Common myeloid progenitor, CD34-positive (primary cell): ENCODE measurements around the gene TSKS.

Experiments
- CTCF ChIA-PET: fragments of 350-600 bp; sonication (Branson Sonifier 250); formaldehyde crosslinking; loops from one replicate; lab custom pipeline; 2021; ENCODE audit warnings: antibody characterized with exemption; lab: Charles Lee
- POLR2A ChIA-PET: fragments of 350-600 bp; sonication (Branson Sonifier 250); formaldehyde crosslinking; loops from one replicate; lab custom pipeline; 2021; ENCODE audit warnings: antibody characterized with exemption; lab: Charles Lee
- DNase-seq, 3 donors: peaks; one replicate each; pipeline versions ENCODE4 v3.0.0 to v3.0.0-alpha.2; 2013
- H3K27ac ChIP-seq, 2 experiments: 1 replicate in 1 of 2; 2 replicates in 1 of 2; pipeline ENCODE4 v1.7.0; 2013; ENCODE audit warnings: inconsistent platforms in 2 of 2, low read length in 2 of 2, mild to moderate bottlenecking in 2 of 2, low read depth in 1 of 2, moderate library complexity in 1 of 2; ENCODE audit not compliant: severe bottlenecking in 2 of 2, insufficient read depth in 1 of 2, poor library complexity in 1 of 2
- H3K27me3 ChIP-seq, 5 experiments: replicated peaks in 2 of 5; 1 replicate in 3 of 5; 2 replicates in 2 of 5; pipeline versions ENCODE4 v1.6.1 to v1.7.0; 2013; ENCODE audit warnings: low read length in 4 of 5, mild to moderate bottlenecking in 2 of 5, moderate library complexity in 2 of 5, inconsistent platforms in 1 of 5; ENCODE audit not compliant: insufficient read depth in 5 of 5, control insufficient read depth in 4 of 5
- H3K36me3 ChIP-seq, 4 experiments: 1 replicate in 2 of 4; 2 replicates in 2 of 4; pipeline versions ENCODE4 v1.6.1 to v1.7.0; 2013; ENCODE audit warnings: low read length in 3 of 4, control low read depth in 1 of 4, mild to moderate bottlenecking in 1 of 4; ENCODE audit not compliant: control insufficient read depth in 4 of 4, insufficient read depth in 4 of 4
- H3K4me1 ChIP-seq, 4 experiments: 1 replicate in 3 of 4; 2 replicates in 1 of 4; pipeline versions ENCODE4 v1.6.1 to v1.7.1; 2013; ENCODE audit warnings: low read length in 3 of 4, mild to moderate bottlenecking in 3 of 4, control low read depth in 1 of 4, inconsistent platforms in 1 of 4, moderate library complexity in 1 of 4; ENCODE audit not compliant: control insufficient read depth in 4 of 4, insufficient read depth in 4 of 4; ENCODE audit errors: control extremely low read depth in 1 of 4
- H3K4me3 ChIP-seq, 7 experiments: 1 replicate in 4 of 7; 2 replicates in 3 of 7; pipeline versions ENCODE4 v1.5.1 to v1.7.0; 2013; ENCODE audit warnings: mild to moderate bottlenecking in 7 of 7, low read length in 6 of 7, moderate library complexity in 6 of 7, inconsistent platforms in 2 of 7, low read depth in 2 of 7, control low read depth in 1 of 7; ENCODE audit not compliant: insufficient read depth in 4 of 7, control insufficient read depth in 1 of 7; ENCODE audit errors: extremely low read depth in 1 of 7
- H3K9me3 ChIP-seq, 5 experiments: 1 replicate in 4 of 5; 2 replicates in 1 of 5; pipeline versions ENCODE4 v1.6.1 to v1.7.1; 2013; ENCODE audit warnings: low read length in 4 of 5, mild to moderate bottlenecking in 2 of 5, inconsistent platforms in 1 of 5, low read depth in 1 of 5, moderate library complexity in 1 of 5; ENCODE audit not compliant: control insufficient read depth in 4 of 5, insufficient read depth in 2 of 5; ENCODE audit errors: control extremely low read depth in 1 of 5
- WGBS: methylation state at CpG from one replicate; pipeline ENCODE4 v1.1.5; 2013; ENCODE audit not compliant: insufficient coverage; 5-methylcytosine and 5-hydroxymethylcytosine counted together

The TSKS gene

GRCh38 chr19:49704888-49705642 lies 58.0 kb downstream of the TSKS start:
- CTCF ChIA-PET, result interaction anchor here (1.1 kb wide), 2 partner anchors 13 to 20 kb away, joined by 3 read pairs; no protein-coding TSS in a partner anchor
- Histone ChIP-seq H3K4me3 (no peak overlapping the region), H3K27ac (no peak overlapping the region), H3K9me3 (no peaks in the 10 kb centered on the region), H3K4me1 (no peaks in the 10 kb centered on the region), H3K27me3 (peaks cover 0 to 15% (median 4%) of the 10 kb centered on the region in 5 experiments), H3K36me3 (no peaks in the 10 kb centered on the region)
- no peak for DNase-seq
- POLR2A ChIA-PET, result no interaction called here
- WGBS, result 91% methylated on average over 14 of the region's 22 CpGs

DNA sequence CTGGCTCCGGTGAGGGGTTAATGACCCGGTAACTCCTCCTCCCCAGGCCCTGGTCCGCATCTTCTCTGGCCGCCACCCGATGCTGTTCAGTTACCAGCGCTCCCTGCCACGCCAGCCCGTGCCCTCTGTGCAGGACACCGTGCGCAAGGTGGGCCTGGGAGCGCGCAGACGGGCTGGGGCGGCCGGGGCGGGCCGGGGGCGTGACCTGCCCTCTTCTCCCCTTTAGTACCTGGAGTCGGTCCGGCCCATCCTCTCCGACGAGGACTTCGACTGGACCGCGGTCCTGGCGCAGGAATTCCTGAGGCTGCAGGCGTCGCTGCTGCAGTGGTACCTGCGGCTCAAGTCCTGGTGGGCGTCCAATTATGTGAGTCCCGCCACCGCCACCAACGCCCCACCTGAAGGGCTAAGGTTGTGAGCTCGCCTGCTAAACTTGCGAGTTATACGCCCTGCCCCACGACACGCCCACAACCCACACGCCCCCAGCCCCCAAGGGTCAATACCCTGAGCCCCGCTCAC lies 61.8 kb downstream of the TSKS start:
- CTCF ChIA-PET, result no interaction called here
- POLR2A ChIA-PET, result no interaction called here
- 73% methylated on average over 32 of the region's 40 CpGs for WGBS
- Histone ChIP-seq H3K27ac (no peak overlapping the region), H3K27me3 (peaks cover 0 to 15% (median 4%) of the 10 kb centered on the region in 5 experiments), H3K4me1 (no peaks in the 10 kb centered on the region), H3K36me3 (no peaks in the 10 kb centered on the region), H3K4me3 (no peak overlapping the region), H3K9me3 (no peaks in the 10 kb centered on the region)
- DNase-seq, result no peak

DNA sequence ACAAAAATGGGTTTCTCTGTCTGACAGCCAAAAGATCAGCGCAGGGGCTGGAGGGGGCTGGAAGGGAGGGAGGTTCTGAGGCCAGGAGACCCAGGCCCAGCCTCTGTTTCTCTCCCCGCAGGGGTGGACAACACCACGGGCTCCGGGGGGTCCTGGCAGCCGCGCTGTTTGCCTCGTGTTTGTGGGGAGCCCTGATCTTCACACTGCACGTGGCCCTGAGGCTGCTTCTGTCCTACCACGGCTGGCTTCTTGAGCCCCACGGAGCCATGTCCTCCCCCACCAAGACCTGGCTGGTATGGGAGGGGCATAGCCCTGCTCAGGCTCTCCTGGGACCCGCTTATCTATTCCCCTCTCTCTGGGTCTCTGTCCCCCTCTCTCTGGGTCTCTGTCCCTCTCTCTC lies 62.5 kb downstream of the TSKS start:
- no peaks in the 10 kb centered on the region for H3K36me3 ChIP-seq
- no peaks in the 10 kb centered on the region for H3K4me1 ChIP-seq
- no peaks in the 10 kb centered on the region for H3K9me3 ChIP-seq
- no peak for DNase-seq
- no peak overlapping the region for H3K4me3 ChIP-seq
- POLR2A ChIA-PET, result no interaction called here
- CTCF ChIA-PET, result interaction anchor here (0.6 to 1.0 kb wide), 3 partner anchors 10 to 161 kb away, joined by 3 to 5 read pairs (median 3); no protein-coding TSS in a partner anchor
- H3K27ac ChIP-seq, result no peak overlapping the region
- WGBS, result 75% methylated on average over 4 of the region's 11 CpGs
- peaks cover 0 to 15% (median 4%) of the 10 kb centered on the region in 5 experiments for H3K27me3 ChIP-seq

- no peaks in the 10 kb centered on the region for H3K36me3 ChIP-seq
- no peaks in the 10 kb centered on the region for H3K9me3 ChIP-seq
- H3K27me3 ChIP-seq, result peaks cover 0 to 15% (median 4%) of the 10 kb centered on the region in 5 experiments
- ChIA-PET POLR2A (interaction anchor here (0.6 kb wide), 1 partner anchor 20 kb away, joined by 4 read pairs; no protein-coding TSS in a partner anchor), CTCF (interaction anchor here (0.8 to 1.2 kb wide), 2 partner anchors 10 to 14 kb away, joined by 3 read pairs; partner anchors contain the start of gene ADM5)
- WGBS, result 87% methylated on average over 3 of the region's 5 CpGs
- H3K4me1 ChIP-seq, result no peaks in the 10 kb centered on the region
- H3K27ac ChIP-seq, result no peak overlapping the region
- no peak for DNase-seq
- H3K4me3 ChIP-seq, result no peak overlapping the region
These were observed 63.7 kb downstream of the TSKS start for GRCh38 chr19:49699364-49699763.

GRCh38 chr19:49696865-49697264 lies 66.2 kb downstream of the TSKS start:
- Histone ChIP-seq H3K27me3 (peaks cover 0 to 23% (median 10%) of the 10 kb centered on the region in 5 experiments), H3K4me1 (no peaks in the 10 kb centered on the region), H3K27ac (no peak overlapping the region), H3K4me3 (no peak overlapping the region), H3K36me3 (no peaks in the 10 kb centered on the region), H3K9me3 (no peaks in the 10 kb centered on the region)
- WGBS, result 96% methylated on average over 6 of the region's 7 CpGs
- DNase-seq, result no peak
- ChIA-PET POLR2A (no interaction called here), CTCF (interaction anchor here (1.3 to 1.7 kb wide), 2 partner anchors 16 to 21 kb away, joined by 3 read pairs; no protein-coding TSS in a partner anchor)

DNA sequence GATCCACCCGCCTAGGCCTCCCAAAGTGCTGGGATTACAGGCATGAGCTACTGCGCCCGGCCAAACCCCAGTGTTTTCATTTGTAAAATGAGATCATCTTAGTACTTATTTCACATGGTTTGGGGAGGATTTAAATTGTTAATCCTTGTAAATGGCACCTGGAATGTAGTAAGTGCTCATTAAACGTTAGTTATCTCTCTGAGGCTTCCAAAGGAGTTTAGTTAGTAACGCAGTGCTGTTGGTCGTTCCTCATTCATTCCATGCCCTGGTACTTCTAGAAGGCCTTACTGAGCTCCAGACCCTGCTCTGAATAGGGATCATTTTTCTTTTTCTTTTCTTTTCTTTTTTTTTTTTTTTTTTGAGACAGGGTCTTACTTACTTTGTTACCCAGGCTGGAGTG lies 67.0 kb downstream of the TSKS start:
- CTCF ChIA-PET, result interaction anchor here (1.3 to 1.7 kb wide), 2 partner anchors 15 to 21 kb away, joined by 3 read pairs; no protein-coding TSS in a partner anchor
- no peak overlapping the region for H3K27ac ChIP-seq
- H3K36me3 ChIP-seq, result no peaks in the 10 kb centered on the region
- 100% methylated on average over 2 of the region's 6 CpGs for WGBS
- H3K27me3 ChIP-seq, result peaks cover 0 to 26% (median 15%) of the 10 kb centered on the region in 5 experiments
- no peak for DNase-seq
- peaks cover 0 to 6% (median 4%) of the 10 kb centered on the region in 4 experiments for H3K4me1 ChIP-seq
- H3K9me3 ChIP-seq, result no peaks in the 10 kb centered on the region
- no peak overlapping the region for H3K4me3 ChIP-seq
- POLR2A ChIA-PET, result no interaction called here

DNA sequence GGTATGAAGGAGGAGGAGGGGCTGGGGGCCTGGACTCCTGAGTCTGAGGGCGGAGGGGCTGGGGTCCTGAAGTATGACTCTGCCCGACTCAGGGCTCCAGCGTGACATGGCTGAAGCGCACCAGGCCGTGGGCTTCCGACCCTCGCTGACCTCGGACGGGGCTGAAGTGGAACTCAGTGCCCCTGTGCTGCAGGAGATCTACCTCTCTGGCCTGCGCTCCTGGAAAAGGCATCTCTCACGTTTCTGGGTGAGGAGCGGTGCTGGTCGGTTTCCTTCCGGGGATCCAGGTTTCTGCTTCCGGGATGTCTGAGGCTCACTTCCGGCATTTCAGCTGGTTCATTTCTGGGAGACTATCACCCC lies 71.0 kb downstream of the TSKS start:
- peaks cover 0 to 45% (median 27%) of the 10 kb centered on the region in 4 experiments for H3K4me1 ChIP-seq
- WGBS, result 95% methylated on average over 16 of the region's 16 CpGs
- peaks cover 0 to 25% (median 9%) of the 10 kb centered on the region in 4 experiments for H3K36me3 ChIP-seq
- CTCF ChIA-PET, result no interaction called here
- POLR2A ChIA-PET, result no interaction called here
- no peak for DNase-seq
- no peak overlapping the region for H3K4me3 ChIP-seq
- H3K9me3 ChIP-seq, result no peaks in the 10 kb centered on the region
- peaks cover 0 to 38% (median 23%) of the 10 kb centered on the region in 5 experiments for H3K27me3 ChIP-seq
- H3K27ac ChIP-seq, result no peak overlapping the region
